A549 (cell line): Measurements from ENCODE around the gene ACAD11. TPM values are rescaled to one million over a fixed set of nuclear protein-coding genes. Genes with fewer than 3 reads are reported as not detected.

ENCODE experiments used
- ATAC-seq, 2 experiments: fragments of 200-7000 bp in 1 of 2; fragments of >200 bp in 1 of 2; cut with Nextera tagmentation in 1 of 2; cut with Tn5 transposase in 1 of 2; 3 replicates each; pipeline versions ENCODE4 v1.8.0 to v1.9.1; 2018 to 2020; ENCODE audit warnings: mild to moderate bottlenecking in 1 of 2, moderate library complexity in 1 of 2
- CTCF ChIA-PET: fragments of 300-600 bp; sonication (Branson Sonifier 250); formaldehyde crosslinking; extraction: SDS; loops from one replicate; lab custom pipeline; 2021; ENCODE audit warnings: antibody characterized with exemption, inconsistent platforms; lab: Yijun Ruan, JAX
- POLR2A ChIA-PET: fragments of 350-600 bp; formaldehyde crosslinking; extraction: SDS; loops from one replicate; lab custom pipeline; 2021; ENCODE audit warnings: antibody characterized with exemption, inconsistent platforms; lab: Yijun Ruan, JAX
- DNase-seq, 2 experiments: peaks; one replicate each; pipeline versions ENCODE4 v3.0.0 to v3.0.0-alpha.2; 2011 to 2016; ENCODE audit warnings: low read depth in 1 of 2, low spot score in 1 of 2
- FAIRE-seq: peaks from 2 replicates; lab custom pipeline; 2011; peaks lifted over from hg19 to GRCh38; lab: Jason Lieb, UNC
- H3K27ac ChIP-seq, 2 experiments: fragments of >200 bp; sonication (Bioruptor Twin); formaldehyde crosslinking; 3 replicates each; pipeline ENCODE4 v1.5.1; 2016 to 2017
- H3K4me1 ChIP-seq: fragments of >200 bp; sonication (Bioruptor Twin); formaldehyde crosslinking; 3 replicates; pipeline ENCODE4 v1.6.1; 2016
- H3K4me2 ChIP-seq: fragments of >200 bp; sonication (Bioruptor Twin); formaldehyde crosslinking; 3 replicates; pipeline ENCODE4 v1.6.1; 2016
- H3K4me3 ChIP-seq: fragments of >200 bp; sonication (Bioruptor Twin); formaldehyde crosslinking; 3 replicates; pipeline ENCODE4 v1.5.1; 2016
- H3K9me3 ChIP-seq: fragments of >200 bp; sonication (Bioruptor Twin); formaldehyde crosslinking; 3 replicates; pipeline ENCODE4 v1.6.1; 2016
- BHLHE40 ChIP-seq: IDR thresholded peaks from 2 replicates; pipeline ENCODE4 v1.6.1; 2012; ENCODE audit warnings: low read depth, low read length, inconsistent platforms
- CBX8 ChIP-seq: fragments of 200-600 bp; sonication (generic); IDR thresholded peaks from 2 replicates; pipeline ENCODE4 v1.6.1; 2016
- CHD4 ChIP-seq: fragments of 200-600 bp; sonication (generic); IDR thresholded peaks from 2 replicates; pipeline ENCODE4 v1.6.1; 2016; ENCODE audit warnings: antibody characterized with exemption, mild to moderate bottlenecking, borderline replicate concordance
- EHF ChIP-seq: fragments of 250-450 bp; sonication (Bioruptor Pico); IDR thresholded peaks from 2 replicates; pipeline ENCODE4 v1.5.0; 2020; ENCODE audit warnings: mild to moderate bottlenecking
- EHMT2 ChIP-seq: fragments of 200-600 bp; sonication (generic); IDR thresholded peaks from 2 replicates; pipeline ENCODE4 v1.6.1; 2016; ENCODE audit warnings: antibody characterized with exemption, low read depth, mild to moderate bottlenecking, moderate library complexity
- FOSL2 ChIP-seq, 2 experiments: fragments of 450-650 bp in 1 of 2; fragments of >200 bp in 1 of 2; sonication (Bioruptor Twin) in 1 of 2; formaldehyde crosslinking; IDR thresholded peaks; 2 replicates each; pipeline versions ENCODE4 v1.5.0 to v1.6.1; 2016 to 2020; ENCODE audit warnings: mild to moderate bottlenecking in 1 of 2, moderate library complexity in 1 of 2
- HOXA7 ChIP-seq: fragments of 250-450 bp; sonication (Bioruptor Pico); IDR thresholded peaks from 2 replicates; pipeline ENCODE4 v1.5.0; 2020; ENCODE audit warnings: mild to moderate bottlenecking, moderate library complexity
- KDM5A ChIP-seq: fragments of 200-600 bp; sonication (generic); IDR thresholded peaks from 2 replicates; pipeline ENCODE4 v1.6.1; 2016; ENCODE audit warnings: antibody characterized with exemption, mild to moderate bottlenecking
- MAFK ChIP-seq: fragments of 450-650 bp; IDR thresholded peaks from 2 replicates; pipeline ENCODE4 v1.6.1; 2014; ENCODE audit not compliant: partially characterized antibody
- MAZ ChIP-seq: fragments of 150-350 bp; IDR thresholded peaks from 2 replicates; pipeline ENCODE4 v1.6.1; 2014; ENCODE audit warnings: antibody characterized with exemption, low read depth, low read length, borderline replicate concordance
- MYC ChIP-seq: IDR thresholded peaks from 2 replicates; pipeline ENCODE4 v1.6.1; 2012; ENCODE audit warnings: mild to moderate bottlenecking, inconsistent platforms, low read length, improper control_type of control experiment, borderline replicate concordance
- NFE2L2 ChIP-seq: fragments of 150-350 bp; conservative IDR thresholded peaks from 2 replicates; pipeline ENCODE4 v1.6.1; 2014; ENCODE audit warnings: low read length
- RAD21 ChIP-seq, 2 experiments: fragments of >200 bp in 1 of 2; sonication (Bioruptor Twin) in 1 of 2; formaldehyde crosslinking in 1 of 2; IDR thresholded peaks in 1 of 2; conservative IDR thresholded peaks in 1 of 2; 2 replicates in 1 of 2; 3 replicates in 1 of 2; pipeline ENCODE4 v1.6.1; 2012 to 2018; ENCODE audit warnings: inconsistent platforms in 1 of 2
- RCOR1 ChIP-seq: fragments of 150-350 bp; IDR thresholded peaks from 2 replicates; pipeline ENCODE4 v1.6.1; 2014; ENCODE audit warnings: antibody characterized with exemption, low read length, low read depth
- RNF2 ChIP-seq: fragments of 200-600 bp; sonication (generic); IDR thresholded peaks from 2 replicates; pipeline ENCODE4 v1.6.1; 2016; ENCODE audit warnings: low read depth, mild to moderate bottlenecking, antibody characterized with exemption, moderate library complexity, borderline replicate concordance
- SMC3 ChIP-seq: fragments of >200 bp; sonication (Bioruptor Twin); formaldehyde crosslinking; IDR thresholded peaks from 3 replicates; pipeline ENCODE4 v1.6.1; 2018; ENCODE audit warnings: inconsistent platforms
- SREBF2 ChIP-seq: fragments of 450-650 bp; IDR thresholded peaks from 2 replicates; pipeline ENCODE4 v1.6.1; 2014; ENCODE audit warnings: mild to moderate bottlenecking, moderate library complexity
- ZC3H11A ChIP-seq: fragments of 450-650 bp; IDR thresholded peaks from 2 replicates; pipeline ENCODE4 v1.6.1; 2014; ENCODE audit warnings: antibody characterized with exemption, mild to moderate bottlenecking
- ZFP36 ChIP-seq: fragments of 450-650 bp; IDR thresholded peaks from 2 replicates; pipeline ENCODE4 v1.6.1; 2014; ENCODE audit warnings: borderline replicate concordance; ENCODE audit not compliant: partially characterized antibody
- WGBS: methylation state at CpG from one replicate; pipeline ENCODE4 v1.1.6; 2017; ENCODE audit errors: missing lambda C conversion rate; 5-methylcytosine and 5-hydroxymethylcytosine counted together
- polyA plus RNA-seq, 4 experiments: library from polyadenylated mRNA; depleted of rRNA in 3 of 4; stranded (reverse); fragments of >200 nt; fragmentation: RNase III in 1 of 4; extraction: RNeasy Plus Mini Kit Qiagen cat#74134 plus additional on column Dnase treatment in 1 of 4; gene quantifications; 2 replicates in 3 of 4; 3 replicates in 1 of 4; pipeline ENCODE4 v1.2.3, GENCODE V29; 2011 to 2017
- TF ChIP-seq, protein P1 (sequence below): IDR thresholded peaks from 2 replicates; pipeline ENCODE4 v1.6.1; 2012
- TF ChIP-seq, protein P2 (sequence below): fragments of 250-450 bp; sonication (Bioruptor Pico); IDR thresholded peaks from 2 replicates; pipeline ENCODE4 v1.5.0; 2020; ENCODE audit warnings: low read depth, mild to moderate bottlenecking, moderate library complexity
- TF ChIP-seq, protein P3 (sequence below): IDR thresholded peaks from 2 replicates; pipeline ENCODE4 v1.6.1; 2012
- TF ChIP-seq, protein P4 (sequence below): fragments of 250-450 bp; sonication (Bioruptor Pico); IDR thresholded peaks from 2 replicates; pipeline ENCODE4 v1.5.0; 2021; ENCODE audit warnings: mild to moderate bottlenecking, moderate library complexity, borderline replicate concordance
- TF ChIP-seq, protein P5 (sequence below): fragments of 200-600 bp; sonication (generic); IDR thresholded peaks from 2 replicates; pipeline ENCODE4 v1.6.1; 2016; ENCODE audit warnings: antibody characterized with exemption, mild to moderate bottlenecking, moderate library complexity

ACAD11 gene
- polyA plus RNA-seq, 2 of the 4 experiments (the other 2 are of a cell fraction), result 10.3 to 19.2 TPM

GRCh38 chr3:132563420-132564069 is 96.1 kb downstream of the ACAD11 start:
- ATAC-seq (no peak), DNase-seq (no peak), FAIRE-seq (no peak)
- Histone ChIP-seq H3K9me3 (no peaks in the 10 kb centered on the region), H3K27ac (no peak overlapping the region), H3K4me2 (no peak overlapping the region), H3K4me1 (no peaks in the 10 kb centered on the region), H3K4me3 (no peak overlapping the region)
- CTCF ChIA-PET, result interaction anchor here (0.6 kb wide), 1 partner anchor 1550 kb away, joined by 4 read pairs; no protein-coding TSS in a partner anchor
- 91% methylated on average over 4 of the region's 4 CpGs for WGBS
- no peak for TF ChIP-seq RCOR1
- no peak for TF ChIP-seq BHLHE40
- no peak for TF ChIP-seq RAD21 (conservative IDR thresholded peaks at IDR 0.05 in 1 of 2, IDR thresholded peaks at IDR 0.05 in 1 of 2)
- TF ChIP-seq MAZ, result no peak
- TF ChIP-seq EHMT2, result no peak
- TF ChIP-seq, protein P1, sequence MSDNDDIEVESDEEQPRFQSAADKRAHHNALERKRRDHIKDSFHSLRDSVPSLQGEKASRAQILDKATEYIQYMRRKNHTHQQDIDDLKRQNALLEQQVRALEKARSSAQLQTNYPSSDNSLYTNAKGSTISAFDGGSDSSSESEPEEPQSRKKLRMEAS, result no peak
- TF ChIP-seq, protein P2, sequence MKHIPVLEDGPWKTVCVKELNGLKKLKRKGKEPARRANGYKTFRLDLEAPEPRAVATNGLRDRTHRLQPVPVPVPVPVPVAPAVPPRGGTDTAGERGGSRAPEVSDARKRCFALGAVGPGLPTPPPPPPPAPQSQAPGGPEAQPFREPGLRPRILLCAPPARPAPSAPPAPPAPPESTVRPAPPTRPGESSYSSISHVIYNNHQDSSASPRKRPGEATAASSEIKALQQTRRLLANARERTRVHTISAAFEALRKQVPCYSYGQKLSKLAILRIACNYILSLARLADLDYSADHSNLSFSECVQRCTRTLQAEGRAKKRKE (CRISPR knock-in tag), result no peak
- TF ChIP-seq NFE2L2, result no peak
- TF ChIP-seq, protein P3, sequence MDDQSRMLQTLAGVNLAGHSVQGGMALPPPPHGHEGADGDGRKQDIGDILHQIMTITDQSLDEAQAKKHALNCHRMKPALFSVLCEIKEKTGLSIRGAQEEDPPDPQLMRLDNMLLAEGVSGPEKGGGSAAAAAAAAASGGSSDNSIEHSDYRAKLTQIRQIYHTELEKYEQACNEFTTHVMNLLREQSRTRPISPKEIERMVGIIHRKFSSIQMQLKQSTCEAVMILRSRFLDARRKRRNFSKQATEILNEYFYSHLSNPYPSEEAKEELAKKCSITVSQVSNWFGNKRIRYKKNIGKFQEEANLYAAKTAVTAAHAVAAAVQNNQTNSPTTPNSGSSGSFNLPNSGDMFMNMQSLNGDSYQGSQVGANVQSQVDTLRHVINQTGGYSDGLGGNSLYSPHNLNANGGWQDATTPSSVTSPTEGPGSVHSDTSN, result no peak
- POLR2A ChIA-PET, result no interaction called here

DNA sequence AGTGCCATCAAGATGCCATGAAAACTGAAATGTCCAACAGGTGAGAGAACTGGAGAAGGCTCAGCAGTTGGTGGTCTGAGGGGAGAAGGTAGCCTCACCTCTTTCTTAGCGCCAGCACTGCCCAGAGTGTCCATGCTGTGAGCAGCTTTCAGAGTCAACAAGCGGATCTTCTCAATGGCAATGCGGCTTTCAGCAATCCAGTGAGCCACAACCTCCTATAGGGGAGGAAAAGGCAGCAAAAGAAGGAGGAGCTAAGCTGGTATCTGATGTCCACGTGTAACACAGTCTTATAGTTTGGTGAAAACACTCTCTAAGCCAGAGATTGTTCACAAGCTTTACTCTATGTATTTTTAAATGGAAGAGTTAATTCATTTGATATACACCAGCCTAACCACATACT is 98.6 kb downstream of the ACAD11 start:
- TF ChIP-seq ZC3H11A, result no peak
- TF ChIP-seq, protein P1, result no peak
- no peak for TF ChIP-seq EHF (CRISPR knock-in tag)
- TF ChIP-seq HOXA7 (CRISPR knock-in tag), result no peak
- no peak for TF ChIP-seq CHD4
- no peak for TF ChIP-seq RAD21 (conservative IDR thresholded peaks at IDR 0.05 in 1 of 2, IDR thresholded peaks at IDR 0.05 in 1 of 2)
- no peak for TF ChIP-seq FOSL2 (IDR thresholded peaks at IDR 0.05)
- no peak for TF ChIP-seq FOSL2 (CRISPR knock-in tag; IDR thresholded peaks at IDR 0.05)
- 81% methylated on average over 4 of the region's 4 CpGs for WGBS
- ATAC-seq (no peak), DNase-seq (no peak), FAIRE-seq (no peak)
- Histone ChIP-seq H3K9me3 (no peaks in the 10 kb centered on the region), H3K4me1 (no peaks in the 10 kb centered on the region), H3K4me2 (no peak overlapping the region), H3K4me3 (no peak overlapping the region), H3K27ac (no peak overlapping the region)
- ChIA-PET CTCF (no interaction called here), POLR2A (no interaction called here)

DNA sequence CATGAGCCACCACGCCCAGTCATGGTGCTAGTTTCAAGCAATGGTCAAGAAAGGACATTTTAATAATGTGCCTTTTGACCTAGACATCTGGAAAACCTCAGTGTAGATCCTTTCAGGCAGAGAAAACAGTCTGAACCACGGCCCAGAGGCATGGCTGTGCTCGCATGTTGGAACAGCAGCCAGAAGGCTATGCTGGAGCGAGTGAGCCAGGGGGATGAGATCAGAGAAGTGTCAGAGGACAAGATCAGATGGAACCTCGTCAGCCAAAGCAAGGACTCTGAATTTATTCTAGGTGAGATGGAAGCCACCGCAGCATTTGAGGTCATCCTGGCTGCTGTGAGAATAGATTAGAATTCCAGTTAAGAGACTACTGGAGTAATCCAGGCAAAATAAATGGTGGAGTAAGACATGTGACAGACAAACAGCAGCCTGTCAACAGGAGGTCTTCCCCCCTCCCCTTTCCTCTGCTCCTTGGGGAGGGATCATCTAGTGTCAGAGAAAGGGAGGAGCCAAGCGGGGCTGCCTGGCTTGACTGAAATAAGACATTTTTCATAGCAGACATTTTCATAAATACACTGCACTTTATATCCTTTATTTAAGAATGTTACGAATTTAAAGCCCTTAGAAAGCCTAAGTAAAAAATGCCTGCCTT is 103.0 kb downstream of the ACAD11 start:
- Histone ChIP-seq H3K4me1 (peaks cover 8% of the 10 kb centered on the region; the same call in 1 of the 3 replicates), H3K4me2 (no peak overlapping the region), H3K4me3 (no peak overlapping the region), H3K27ac (no peak overlapping the region), H3K9me3 (no peaks in the 10 kb centered on the region)
- WGBS, result 88% methylated on average over 8 of the region's 8 CpGs
- POLR2A ChIA-PET, result no interaction called here
- no peak for DNase-seq
- no peak for FAIRE-seq
- ATAC-seq, result no peak
- CTCF ChIA-PET, result interaction anchor here (2.0 kb wide), 1 partner anchor 20 kb away, joined by 6 read pairs; no protein-coding TSS in a partner anchor
- TF ChIP-seq ZFP36 (no peak), SMC3 (no peak), RNF2 (no peak), SREBF2 (no peak), MAFK (no peak), MYC (no peak), CBX8 (no peak), KDM5A (no peak), RCOR1 (no peak), FOSL2 (IDR thresholded peaks at IDR 0.05) (no peak), FOSL2 (CRISPR knock-in tag; IDR thresholded peaks at IDR 0.05) (no peak)
- TF ChIP-seq, protein P4, sequence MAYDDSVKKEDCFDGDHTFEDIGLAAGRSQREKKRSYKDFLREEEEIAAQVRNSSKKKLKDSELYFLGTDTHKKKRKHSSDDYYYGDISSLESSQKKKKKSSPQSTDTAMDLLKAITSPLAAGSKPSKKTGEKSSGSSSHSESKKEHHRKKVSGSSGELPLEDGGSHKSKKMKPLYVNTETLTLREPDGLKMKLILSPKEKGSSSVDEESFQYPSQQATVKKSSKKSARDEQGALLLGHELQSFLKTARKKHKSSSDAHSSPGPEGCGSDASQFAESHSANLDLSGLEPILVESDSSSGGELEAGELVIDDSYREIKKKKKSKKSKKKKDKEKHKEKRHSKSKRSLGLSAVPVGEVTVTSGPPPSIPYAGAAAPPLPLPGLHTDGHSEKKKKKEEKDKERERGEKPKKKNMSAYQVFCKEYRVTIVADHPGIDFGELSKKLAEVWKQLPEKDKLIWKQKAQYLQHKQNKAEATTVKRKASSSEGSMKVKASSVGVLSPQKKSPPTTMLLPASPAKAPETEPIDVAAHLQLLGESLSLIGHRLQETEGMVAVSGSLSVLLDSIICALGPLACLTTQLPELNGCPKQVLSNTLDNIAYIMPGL (CRISPR knock-in tag), result no peak
- TF ChIP-seq, protein P5, sequence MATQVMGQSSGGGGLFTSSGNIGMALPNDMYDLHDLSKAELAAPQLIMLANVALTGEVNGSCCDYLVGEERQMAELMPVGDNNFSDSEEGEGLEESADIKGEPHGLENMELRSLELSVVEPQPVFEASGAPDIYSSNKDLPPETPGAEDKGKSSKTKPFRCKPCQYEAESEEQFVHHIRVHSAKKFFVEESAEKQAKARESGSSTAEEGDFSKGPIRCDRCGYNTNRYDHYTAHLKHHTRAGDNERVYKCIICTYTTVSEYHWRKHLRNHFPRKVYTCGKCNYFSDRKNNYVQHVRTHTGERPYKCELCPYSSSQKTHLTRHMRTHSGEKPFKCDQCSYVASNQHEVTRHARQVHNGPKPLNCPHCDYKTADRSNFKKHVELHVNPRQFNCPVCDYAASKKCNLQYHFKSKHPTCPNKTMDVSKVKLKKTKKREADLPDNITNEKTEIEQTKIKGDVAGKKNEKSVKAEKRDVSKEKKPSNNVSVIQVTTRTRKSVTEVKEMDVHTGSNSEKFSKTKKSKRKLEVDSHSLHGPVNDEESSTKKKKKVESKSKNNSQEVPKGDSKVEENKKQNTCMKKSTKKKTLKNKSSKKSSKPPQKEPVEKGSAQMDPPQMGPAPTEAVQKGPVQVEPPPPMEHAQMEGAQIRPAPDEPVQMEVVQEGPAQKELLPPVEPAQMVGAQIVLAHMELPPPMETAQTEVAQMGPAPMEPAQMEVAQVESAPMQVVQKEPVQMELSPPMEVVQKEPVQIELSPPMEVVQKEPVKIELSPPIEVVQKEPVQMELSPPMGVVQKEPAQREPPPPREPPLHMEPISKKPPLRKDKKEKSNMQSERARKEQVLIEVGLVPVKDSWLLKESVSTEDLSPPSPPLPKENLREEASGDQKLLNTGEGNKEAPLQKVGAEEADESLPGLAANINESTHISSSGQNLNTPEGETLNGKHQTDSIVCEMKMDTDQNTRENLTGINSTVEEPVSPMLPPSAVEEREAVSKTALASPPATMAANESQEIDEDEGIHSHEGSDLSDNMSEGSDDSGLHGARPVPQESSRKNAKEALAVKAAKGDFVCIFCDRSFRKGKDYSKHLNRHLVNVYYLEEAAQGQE, result no peak
